ENCODE data around the gene DHCR7.

- TF ChIP-seq CTCF (IDR thresholded peaks at IDR 0.05; ENCODE audit: poor library complexity, severe bottlenecking) (no peak), EP300 (conservative IDR thresholded peaks at IDR 0.05; ENCODE audit: poor library complexity, severe bottlenecking) (no peak), TAF1 (IDR thresholded peaks at IDR 0.05; ENCODE audit: low read depth) (no peak)
Measured at GRCh38 chr11:71459767-71460320, 11.7 kb upstream of the DHCR7 start.
